Skeletal muscle satellite cell (primary cell): ENCODE measurements around the gene CD86.

ENCODE experiments used
- H3K27me3 ChIP-seq: 2 replicates; pipeline ENCODE4 v1.7.0; 2013; ENCODE audit warnings: low read length; ENCODE audit not compliant: control insufficient read depth, insufficient read depth
- H3K36me3 ChIP-seq: 2 replicates; pipeline ENCODE4 v1.7.0; 2013; ENCODE audit warnings: mild to moderate bottlenecking, control low read depth, low read length; ENCODE audit not compliant: insufficient read depth
- H3K4me1 ChIP-seq: 2 replicates; pipeline ENCODE4 v1.7.0; 2013; ENCODE audit warnings: low read length; ENCODE audit not compliant: control insufficient read depth, insufficient read depth
- H3K4me2 ChIP-seq: 2 replicates; pipeline ENCODE4 v1.7.0; 2013; ENCODE audit warnings: mild to moderate bottlenecking, low read length
- H3K4me3 ChIP-seq: 2 replicates; pipeline ENCODE4 v1.7.0; 2013; ENCODE audit warnings: low read length
- H3K9ac ChIP-seq: 2 replicates; pipeline ENCODE4 v1.7.0; 2013; ENCODE audit warnings: mild to moderate bottlenecking, low read depth, low read length, moderate library complexity
- H3K9me3 ChIP-seq: replicated peaks from 2 replicates; pipeline ENCODE4 v1.7.0; 2013; ENCODE audit warnings: mild to moderate bottlenecking, control low read depth, low read length

CD86 gene

DNA sequence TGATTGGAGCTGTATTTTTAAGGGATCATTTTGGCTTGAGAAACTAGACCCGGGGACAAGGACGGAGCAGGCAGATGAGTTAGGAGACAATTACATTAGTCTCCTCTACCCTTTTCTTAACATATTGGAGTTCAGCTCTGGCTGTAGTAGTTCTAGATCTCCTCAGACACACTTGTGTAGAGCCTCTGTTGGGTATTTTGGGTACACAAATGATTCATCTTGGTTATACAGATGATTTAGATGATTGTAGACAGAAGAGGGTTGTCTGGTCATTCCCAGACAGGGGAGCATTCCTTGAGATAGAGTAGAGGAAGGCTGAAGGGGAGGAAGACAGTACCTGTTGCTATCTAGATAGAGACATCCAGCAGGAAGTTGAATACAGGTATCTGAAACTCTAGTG is 43.4 kb downstream of the CD86 start:
- Histone ChIP-seq H3K4me3 (no peak overlapping the region), H3K36me3 (no peaks in the 10 kb centered on the region), H3K27me3 (peaks cover 23% of the 10 kb centered on the region), H3K4me2 (no peak overlapping the region), H3K9ac (no peak overlapping the region), H3K9me3 (no peaks in the 10 kb centered on the region), H3K4me1 (no peaks in the 10 kb centered on the region)

DNA sequence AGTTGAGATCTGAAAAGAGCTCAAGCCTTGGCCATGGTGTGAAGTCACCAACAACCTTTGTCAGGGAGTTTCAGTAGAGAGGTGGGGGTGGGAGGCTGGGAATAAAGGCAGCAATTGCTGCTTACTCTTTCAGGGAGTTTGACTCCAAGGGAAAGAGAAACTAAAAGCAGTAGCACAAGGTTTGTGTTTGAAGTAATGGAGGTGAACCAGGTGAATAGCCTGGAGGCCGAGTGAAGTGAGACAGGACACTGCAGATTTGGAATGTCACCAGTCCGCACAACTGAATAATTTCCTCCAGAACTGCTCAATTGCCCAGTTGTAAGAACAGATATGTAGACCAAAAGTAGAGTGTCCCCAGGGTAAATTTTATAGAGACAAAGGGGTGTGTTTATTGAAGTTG is 44.1 kb downstream of the CD86 start:
- Histone ChIP-seq H3K4me3 (no peak overlapping the region), H3K9me3 (no peaks in the 10 kb centered on the region), H3K9ac (no peak overlapping the region), H3K4me1 (no peaks in the 10 kb centered on the region), H3K4me2 (no peak overlapping the region), H3K36me3 (no peaks in the 10 kb centered on the region), H3K27me3 (peaks cover 23% of the 10 kb centered on the region)

DNA sequence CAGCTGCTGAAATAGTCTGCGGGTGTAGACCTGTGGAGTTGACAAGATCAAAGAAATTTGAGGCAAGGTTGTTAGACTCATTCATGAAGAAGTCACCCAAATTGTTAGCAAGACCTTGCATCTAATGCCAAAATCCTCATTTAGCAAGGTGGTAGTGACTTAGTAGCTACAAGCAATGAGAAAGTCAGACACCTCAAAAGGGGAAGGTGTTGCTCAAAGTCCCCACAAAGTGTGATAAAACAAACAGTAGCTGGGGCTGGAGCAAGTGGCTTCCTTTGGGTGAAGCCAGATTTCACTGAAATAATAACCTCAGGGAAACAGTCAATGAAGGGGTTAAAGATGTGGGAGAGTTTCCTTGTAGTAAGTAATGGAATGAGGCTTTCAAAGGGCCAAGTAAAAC is 44.9 kb downstream of the CD86 start:
- no peaks in the 10 kb centered on the region for H3K36me3 ChIP-seq

DNA sequence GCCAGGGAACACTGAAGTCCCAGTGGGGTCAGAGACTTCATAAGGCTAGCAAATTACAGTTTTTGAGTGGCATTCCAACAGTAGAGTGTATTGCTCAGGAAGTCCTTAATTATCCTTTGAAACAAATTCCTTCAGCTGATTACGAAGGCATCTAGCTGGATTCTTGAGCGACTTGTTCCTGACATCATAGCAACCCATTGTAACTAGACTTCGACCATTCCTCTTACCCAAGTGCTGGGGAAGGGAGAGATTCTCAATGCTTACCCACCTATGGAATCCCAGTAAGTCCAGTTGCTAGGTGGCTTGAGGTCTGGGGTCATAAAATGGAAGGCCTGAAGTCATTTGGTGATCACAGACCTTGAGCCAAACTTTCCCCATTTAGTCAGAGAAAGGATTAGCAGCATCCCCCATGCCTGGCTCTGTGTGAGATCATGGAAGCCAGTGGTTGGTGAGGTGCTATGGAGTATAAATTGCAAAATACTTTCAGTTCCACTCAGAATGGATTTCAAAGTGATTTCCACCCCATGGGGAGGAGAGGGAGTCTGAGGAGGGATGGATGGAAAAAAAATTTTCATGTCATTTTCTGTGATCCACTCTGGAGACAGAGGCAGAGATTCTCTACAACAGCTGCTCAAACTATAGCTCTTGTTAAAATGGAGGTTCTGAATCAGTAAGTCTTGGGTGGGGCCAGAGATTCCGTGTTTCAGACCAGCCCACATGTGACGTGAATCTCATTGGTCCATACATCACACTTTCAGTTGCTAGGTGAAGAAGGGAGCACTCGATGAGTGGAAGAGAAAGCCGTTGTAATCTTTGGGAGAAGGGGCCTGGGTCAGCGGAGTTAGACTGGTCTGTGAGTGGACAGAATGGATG is 45.7 kb downstream of the CD86 start:
- Histone ChIP-seq H3K9me3 (no peaks in the 10 kb centered on the region), H3K4me1 (no peaks in the 10 kb centered on the region), H3K36me3 (no peaks in the 10 kb centered on the region), H3K9ac (no peak overlapping the region), H3K4me2 (no peak overlapping the region), H3K27me3 (peaks cover 24% of the 10 kb centered on the region), H3K4me3 (no peak overlapping the region)

More for the DNA sequence above, 44.9 kb downstream of the CD86 start:
- no peaks in the 10 kb centered on the region for H3K9me3 ChIP-seq
- H3K4me2 ChIP-seq = no peak overlapping the region
- no peaks in the 10 kb centered on the region for H3K4me1 ChIP-seq
- H3K9ac ChIP-seq = no peak overlapping the region
- H3K27me3 ChIP-seq = peaks cover 26% of the 10 kb centered on the region
- no peak overlapping the region for H3K4me3 ChIP-seq

DNA sequence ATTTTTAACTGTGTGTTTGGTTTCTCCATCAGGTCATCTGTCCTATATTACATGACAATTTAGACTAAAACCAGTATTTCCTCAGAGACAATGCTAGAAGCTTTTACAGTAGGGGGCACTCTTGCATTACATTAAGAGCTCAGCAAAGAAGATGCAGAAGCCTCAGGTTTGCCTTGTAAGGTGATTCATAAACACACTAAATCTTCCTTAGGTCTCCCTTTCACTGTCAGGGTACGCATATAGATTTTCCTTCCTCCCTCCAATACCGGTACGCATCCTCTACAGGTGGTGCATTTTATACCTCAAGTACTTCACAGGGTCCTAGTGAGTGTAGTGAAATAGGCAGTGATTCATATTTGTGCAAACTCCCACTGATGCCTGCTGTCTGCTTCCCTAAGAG is 46.5 kb downstream of the CD86 start:
- Histone ChIP-seq H3K4me1 (no peaks in the 10 kb centered on the region), H3K4me2 (no peak overlapping the region), H3K36me3 (no peaks in the 10 kb centered on the region), H3K27me3 (peaks cover 26% of the 10 kb centered on the region), H3K9me3 (no peaks in the 10 kb centered on the region), H3K4me3 (no peak overlapping the region), H3K9ac (no peak overlapping the region)

DNA sequence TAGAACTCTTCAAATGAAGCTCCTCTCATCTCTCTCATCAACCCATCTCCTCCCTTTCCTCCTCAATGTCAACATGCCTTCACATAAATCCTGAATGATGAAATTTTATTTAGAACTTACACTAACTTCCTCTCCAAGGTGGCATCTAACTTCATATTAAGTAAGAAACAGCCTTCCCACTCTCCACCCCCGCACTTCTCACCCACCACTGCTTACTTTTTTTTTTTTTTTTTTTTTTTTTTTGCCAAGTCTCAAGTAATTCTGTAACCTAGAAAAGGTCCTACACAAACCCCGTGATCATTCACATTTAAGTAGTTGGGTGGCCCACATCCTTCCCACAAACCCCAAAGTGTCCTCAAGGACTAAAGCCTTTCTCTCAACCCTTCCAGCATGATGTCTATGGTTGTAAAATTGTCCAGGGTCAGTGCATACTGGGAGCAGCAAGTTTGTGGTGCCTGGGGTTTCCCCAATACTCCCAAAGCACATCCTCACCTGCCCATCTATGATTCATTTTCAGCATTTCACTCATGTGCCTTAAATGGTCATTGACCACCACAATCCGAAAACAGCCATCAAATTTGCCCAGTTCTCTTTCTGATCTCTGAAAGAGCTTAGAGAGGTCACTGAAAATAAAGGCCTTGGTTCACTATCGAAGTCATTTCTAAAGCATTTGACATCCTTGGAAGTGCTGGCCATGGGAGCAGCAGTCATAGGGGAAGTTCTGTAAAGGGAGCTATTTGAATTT is 47.2 kb downstream of the CD86 start:
- H3K4me2 ChIP-seq = no peak overlapping the region
- peaks cover 27% of the 10 kb centered on the region for H3K27me3 ChIP-seq
- no peak overlapping the region for H3K9ac ChIP-seq
- no peak overlapping the region for H3K4me3 ChIP-seq
- no peaks in the 10 kb centered on the region for H3K9me3 ChIP-seq
- no peaks in the 10 kb centered on the region for H3K36me3 ChIP-seq
- H3K4me1 ChIP-seq = no peaks in the 10 kb centered on the region

DNA sequence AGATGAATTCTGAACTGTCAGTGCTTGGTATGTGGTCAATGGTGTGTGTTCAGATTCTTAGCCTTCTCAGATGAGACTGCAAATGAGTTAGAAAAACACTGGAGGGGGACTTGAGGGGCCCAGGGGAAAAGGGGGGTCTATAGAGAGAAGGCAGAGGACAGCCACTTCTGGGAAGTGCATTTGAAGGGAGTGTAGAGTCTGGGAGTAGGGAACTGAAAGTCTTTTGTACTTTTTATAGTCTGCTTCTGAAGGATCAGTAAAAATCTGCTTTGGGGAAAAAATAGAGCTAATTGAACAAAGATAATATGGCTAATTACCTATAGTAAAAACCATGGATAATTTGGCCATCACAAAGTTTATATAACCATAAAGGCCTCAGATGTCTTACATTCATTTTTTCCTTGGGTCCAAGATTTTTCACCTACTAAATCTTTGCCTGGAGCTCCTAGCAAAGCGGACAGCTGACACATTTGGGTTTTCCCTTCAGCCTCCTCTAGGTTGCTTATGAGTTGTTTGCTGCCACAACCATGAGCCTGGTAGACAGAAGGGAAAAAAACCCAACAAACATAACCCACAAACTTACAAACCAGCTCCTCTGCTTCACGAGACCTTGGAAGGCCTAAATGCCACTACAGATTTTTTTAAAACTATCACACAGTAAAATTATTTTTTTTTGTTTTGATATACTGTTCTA is 48.8 kb downstream of the CD86 start:
- Histone ChIP-seq H3K9ac (no peak overlapping the region), H3K9me3 (no peaks in the 10 kb centered on the region), H3K36me3 (no peaks in the 10 kb centered on the region), H3K4me1 (no peaks in the 10 kb centered on the region), H3K4me2 (no peak overlapping the region), H3K4me3 (no peak overlapping the region), H3K27me3 (peaks cover 21% of the 10 kb centered on the region)

DNA sequence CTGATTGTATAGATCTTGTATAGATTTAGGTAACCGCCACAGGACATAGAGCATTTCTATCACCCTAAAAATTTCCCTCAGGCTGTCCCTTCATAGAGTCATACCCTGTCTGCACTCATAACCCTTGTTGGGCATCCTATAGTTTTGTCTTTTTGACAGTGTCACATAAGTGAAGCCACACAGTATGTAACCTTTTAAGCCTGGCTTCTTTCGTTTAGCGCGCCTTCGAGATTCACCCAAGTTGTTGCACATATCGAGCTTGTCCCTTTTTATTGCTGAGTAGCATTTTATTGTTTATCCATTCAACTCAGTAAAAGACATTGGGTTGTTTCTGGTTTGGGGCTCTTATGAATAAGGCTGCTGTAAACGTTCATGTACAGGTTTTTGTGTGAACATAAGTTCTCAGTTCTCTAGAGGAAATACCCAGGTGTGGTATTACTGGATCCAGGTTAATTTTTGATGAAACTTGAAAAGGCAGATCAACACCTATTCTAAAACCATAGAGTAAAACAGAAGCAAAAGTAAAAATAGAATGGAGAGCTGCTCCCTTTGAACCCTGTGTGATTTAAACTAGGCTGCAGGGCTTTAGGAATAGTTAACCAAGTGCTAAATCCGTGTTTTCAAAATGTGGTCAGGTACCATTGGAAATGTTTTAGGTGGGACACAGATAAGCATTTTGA is 49.5 kb downstream of the CD86 start:
- Histone ChIP-seq H3K27me3 (peaks cover 20% of the 10 kb centered on the region), H3K4me1 (no peaks in the 10 kb centered on the region), H3K36me3 (no peaks in the 10 kb centered on the region), H3K9ac (no peak overlapping the region), H3K4me2 (no peak overlapping the region), H3K4me3 (no peak overlapping the region), H3K9me3 (no peaks in the 10 kb centered on the region)

DNA sequence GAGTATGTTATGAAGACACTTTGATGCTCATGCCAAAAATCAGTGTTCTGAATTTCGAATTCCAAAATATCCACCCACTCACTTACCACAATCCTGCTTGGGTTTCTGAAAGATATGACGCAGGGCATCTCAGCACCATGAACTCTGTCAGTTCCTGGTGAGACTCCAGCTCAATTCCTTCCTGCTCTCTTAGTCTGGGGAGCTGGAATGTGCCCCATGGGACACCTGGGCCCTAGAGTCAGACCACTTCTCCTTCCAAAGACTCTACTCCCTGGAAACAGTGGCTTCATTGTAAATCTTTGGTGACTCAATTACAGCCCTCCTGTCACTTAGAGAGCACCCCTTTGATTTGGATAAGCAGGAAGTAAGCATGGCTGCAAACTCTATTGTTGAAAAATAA is 50.5 kb downstream of the CD86 start:
- no peak overlapping the region for H3K9ac ChIP-seq
- peaks cover 11% of the 10 kb centered on the region for H3K27me3 ChIP-seq
- H3K4me1 ChIP-seq = no peaks in the 10 kb centered on the region
- H3K9me3 ChIP-seq = no peaks in the 10 kb centered on the region
- H3K4me2 ChIP-seq = no peak overlapping the region
- H3K4me3 ChIP-seq = no peak overlapping the region
- H3K36me3 ChIP-seq = no peaks in the 10 kb centered on the region

DNA sequence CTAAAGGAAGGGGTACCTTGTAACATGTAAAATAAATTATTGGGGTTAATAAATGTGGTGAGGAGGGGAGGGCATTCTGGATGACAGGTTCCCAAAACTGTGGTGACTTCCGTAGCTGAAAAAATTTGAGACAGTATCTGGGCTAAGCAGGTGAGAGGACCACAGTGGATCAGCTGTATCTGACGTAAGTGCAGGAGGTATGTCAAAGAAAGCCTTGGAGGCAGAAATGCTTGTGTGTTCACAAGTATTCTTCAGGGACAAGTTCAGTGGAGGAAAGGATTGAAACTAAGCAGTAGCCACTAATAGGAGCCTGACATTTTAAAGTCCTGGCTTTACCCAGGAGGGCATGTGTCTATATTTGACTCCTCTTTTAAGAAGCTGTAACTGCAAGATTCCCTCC is 52.0 kb downstream of the CD86 start:
- no peaks in the 10 kb centered on the region for H3K36me3 ChIP-seq
- H3K9me3 ChIP-seq = no peaks in the 10 kb centered on the region
- H3K27me3 ChIP-seq = peaks cover 10% of the 10 kb centered on the region
- H3K4me1 ChIP-seq = no peaks in the 10 kb centered on the region
- no peak overlapping the region for H3K4me3 ChIP-seq
- no peak overlapping the region for H3K4me2 ChIP-seq
- H3K9ac ChIP-seq = no peak overlapping the region

DNA sequence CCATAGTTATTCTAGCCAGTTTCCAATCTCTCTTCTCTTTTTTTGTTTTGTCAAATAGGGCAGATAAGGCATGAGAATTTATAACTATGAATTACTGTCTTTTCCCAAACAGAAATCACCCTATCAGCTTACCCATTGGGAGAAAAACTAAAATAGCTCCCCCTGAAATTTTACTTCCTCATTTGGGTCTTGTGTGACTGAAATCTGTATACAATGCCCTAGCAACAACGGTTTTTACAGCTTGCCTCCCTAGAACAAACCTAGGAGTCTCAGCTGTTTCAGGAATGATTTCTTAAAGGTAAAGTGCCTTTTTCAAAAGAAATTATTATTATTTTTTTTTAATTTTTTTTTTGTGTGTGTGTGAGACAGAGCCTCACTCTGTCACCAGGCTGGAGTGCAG is 56.8 kb downstream of the CD86 start:
- no peaks in the 10 kb centered on the region for H3K9me3 ChIP-seq
- no peak overlapping the region for H3K4me2 ChIP-seq
- H3K9ac ChIP-seq = no peak overlapping the region
- H3K36me3 ChIP-seq = no peaks in the 10 kb centered on the region
- H3K4me3 ChIP-seq = no peak overlapping the region
- peaks cover 3% of the 10 kb centered on the region for H3K27me3 ChIP-seq
- no peaks in the 10 kb centered on the region for H3K4me1 ChIP-seq
